ENCODE results near the gene MAPK1.
A peak's percentile ranks its signal among the peaks of the same experiment; 100 is the strongest.

DNA sequence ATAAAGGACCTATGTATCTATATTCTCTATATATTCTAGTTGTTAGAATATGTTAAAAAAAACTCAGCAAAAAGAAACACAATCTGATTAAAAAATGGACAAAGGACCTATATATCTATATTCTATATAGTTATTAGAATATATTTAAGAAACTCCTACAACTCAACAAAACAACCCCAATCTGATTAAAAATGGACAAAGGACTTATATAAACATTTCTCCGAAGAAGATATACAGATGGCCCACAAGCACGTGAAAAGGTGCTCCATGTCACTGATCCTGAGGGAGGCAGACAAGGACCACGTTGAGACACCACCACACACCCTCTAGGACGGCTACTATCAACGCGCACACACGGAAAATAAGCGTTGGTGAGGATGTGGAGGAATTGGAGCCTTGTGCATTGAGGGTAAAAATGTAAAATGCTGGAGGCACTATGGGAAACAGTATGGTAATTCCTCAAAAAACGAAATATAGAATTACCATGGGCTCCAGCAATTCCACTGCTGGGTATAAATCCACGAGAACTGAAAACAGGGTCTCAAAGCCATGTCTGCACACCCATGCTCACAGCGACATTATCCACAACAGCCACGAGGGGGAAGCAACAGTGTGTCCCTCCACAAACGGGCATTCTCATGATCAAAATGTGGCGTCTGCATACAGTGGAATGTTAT, 154.6 kb downstream of the MAPK1 start:
- TF ChIP-seq CTCF (conservative IDR thresholded peaks at IDR 0.05 in 1 of 2, IDR thresholded peaks at IDR 0.05 in 1 of 2; ENCODE audit: low read depth in 1 of 2, low read length in 2 of 2): peak; percentile 87 to 91
- no peak for TF ChIP-seq EZH2 (IDR thresholded peaks at IDR 0.05; ENCODE audit: low read length, missing control alignments)

Data from fibroblast of lung (primary cell).